Keratinocyte (primary cell): Measurements from ENCODE around the gene SCARF2. TPM values are rescaled to one million over a fixed set of nuclear protein-coding genes. Genes with fewer than 3 reads are reported as not detected.

Experiments
- DNase-seq: peaks from one replicate; pipeline ENCODE4 v3.0.0-alpha.2; 2011; ENCODE audit warnings: low read depth, missing footprints, low spot score
- FAIRE-seq: peaks from 2 replicates; lab custom pipeline; 2011; peaks lifted over from hg19 to GRCh38; lab: Jason Lieb, UNC
- H2AFZ ChIP-seq: 2 replicates; pipeline ENCODE4 v1.6.0; 2012; ENCODE audit warnings: low read length, control low read depth, inconsistent platforms; ENCODE audit not compliant: control insufficient read depth
- H3K27ac ChIP-seq: 2 replicates; pipeline ENCODE4 v1.5.1; 2011; ENCODE audit warnings: low read length; ENCODE audit not compliant: control insufficient read depth, insufficient read depth
- H3K27me3 ChIP-seq: 3 replicates; pipeline ENCODE4 v1.6.0; 2011; ENCODE audit warnings: low read length; ENCODE audit not compliant: control insufficient read depth, insufficient read depth; ENCODE audit errors: extremely low read depth
- H3K36me3 ChIP-seq, 2 experiments: 2 replicates in 1 of 2; 3 replicates in 1 of 2; pipeline ENCODE4 v1.5.1; 2011; ENCODE audit warnings: low read length in 2 of 2, mild to moderate bottlenecking in 1 of 2; ENCODE audit not compliant: control insufficient read depth in 2 of 2, insufficient read depth in 2 of 2; ENCODE audit errors: extremely low read depth in 1 of 2
- H3K4me1 ChIP-seq: 3 replicates; pipeline ENCODE4 v1.5.1; 2011; ENCODE audit warnings: low read length; ENCODE audit not compliant: control insufficient read depth, insufficient read depth; ENCODE audit errors: extremely low read depth
- H3K4me2 ChIP-seq: 3 replicates; pipeline ENCODE4 v1.6.0; 2011; ENCODE audit warnings: low read depth, low read length; ENCODE audit not compliant: control insufficient read depth, insufficient read depth; ENCODE audit errors: extremely low read depth
- H3K4me3 ChIP-seq, 3 experiments: fragments of 200-600 bp in 1 of 3; sonication (generic) in 1 of 3; 2 replicates in 2 of 3; 3 replicates in 1 of 3; pipeline ENCODE4 v1.5.1; 2011 to 2016; ENCODE audit warnings: low read length in 3 of 3, mild to moderate bottlenecking in 3 of 3, control low read depth in 2 of 3, inconsistent platforms in 1 of 3, low read depth in 1 of 3, mixed read lengths in 1 of 3, mixed run types in 1 of 3, moderate library complexity in 1 of 3; ENCODE audit not compliant: control insufficient read depth in 2 of 3, insufficient read depth in 2 of 3; ENCODE audit errors: extremely low read depth in 1 of 3
- H3K79me2 ChIP-seq: 2 replicates; pipeline ENCODE4 v1.6.0; 2012; ENCODE audit warnings: low read length; ENCODE audit not compliant: control insufficient read depth, insufficient read depth
- H3K9ac ChIP-seq: 3 replicates; pipeline ENCODE4 v1.6.0; 2011; ENCODE audit warnings: low read length; ENCODE audit not compliant: control insufficient read depth, insufficient read depth; ENCODE audit errors: extremely low read depth
- H3K9me1 ChIP-seq: 3 replicates; pipeline ENCODE4 v1.6.0; 2011; ENCODE audit warnings: low read length; ENCODE audit not compliant: control insufficient read depth, insufficient read depth; ENCODE audit errors: extremely low read depth
- H3K9me3 ChIP-seq: 2 replicates; pipeline ENCODE4 v1.5.1; 2012; ENCODE audit warnings: low read depth, low read length; ENCODE audit not compliant: control insufficient read depth
- H4K20me1 ChIP-seq: 3 replicates; pipeline ENCODE4 v1.6.0; 2011; ENCODE audit warnings: low read length; ENCODE audit not compliant: control insufficient read depth, insufficient read depth; ENCODE audit errors: extremely low read depth
- CTCF ChIP-seq, 3 experiments: IDR thresholded peaks in 1 of 3; conservative IDR thresholded peaks in 1 of 3; optimal IDR thresholded peaks in 1 of 3; 2 replicates in 2 of 3; 3 replicates in 1 of 3; pipeline versions ENCODE3 to v1.5.1; 2011; ENCODE audit warnings: low read length in 3 of 3, mild to moderate bottlenecking in 3 of 3, moderate library complexity in 2 of 3, control low read depth in 1 of 3, inconsistent platforms in 1 of 3; ENCODE audit not compliant: insufficient read depth in 2 of 3; ENCODE audit errors: extremely low read depth in 1 of 3
- EZH2 ChIP-seq: IDR thresholded peaks from one replicate; pipeline ENCODE4 v1.6.1; 2012; ENCODE audit warnings: inconsistent platforms, mild to moderate bottlenecking, low read length, moderate library complexity
- dilution Hi-C: fragments of 300-500 bp; cut with MboI; formaldehyde crosslinking; loops from one replicate; pipeline ENCODE4 v1.7.0; 2020; ENCODE audit warnings: low sequenced_read_pairs; ENCODE audit not compliant: extremely low pct_ligation_motif_present
- polyA plus RNA-seq, 5 experiments: library from polyadenylated mRNA; depleted of rRNA in 3 of 5; stranded (reverse) in 3 of 5; stranded (forward) in 1 of 5; unstranded in 1 of 5; fragments of >200 nt; gene quantifications; 1 replicate in 1 of 5; 2 replicates in 3 of 5; 3 replicates in 1 of 5; pipeline versions ENCODE4 v1.2.1 to v1.2.3, GENCODE V29; 2011 to 2012; ENCODE audit warnings: missing spikeins in 2 of 5, low read depth in 1 of 5, low replicate concordance in 1 of 5

Gene SCARF2
- polyA plus RNA-seq, 1 donor (not counting 4 experiments of a cell fraction or from before 2014, with no cell fraction given) = 0.05 TPM

DNA sequence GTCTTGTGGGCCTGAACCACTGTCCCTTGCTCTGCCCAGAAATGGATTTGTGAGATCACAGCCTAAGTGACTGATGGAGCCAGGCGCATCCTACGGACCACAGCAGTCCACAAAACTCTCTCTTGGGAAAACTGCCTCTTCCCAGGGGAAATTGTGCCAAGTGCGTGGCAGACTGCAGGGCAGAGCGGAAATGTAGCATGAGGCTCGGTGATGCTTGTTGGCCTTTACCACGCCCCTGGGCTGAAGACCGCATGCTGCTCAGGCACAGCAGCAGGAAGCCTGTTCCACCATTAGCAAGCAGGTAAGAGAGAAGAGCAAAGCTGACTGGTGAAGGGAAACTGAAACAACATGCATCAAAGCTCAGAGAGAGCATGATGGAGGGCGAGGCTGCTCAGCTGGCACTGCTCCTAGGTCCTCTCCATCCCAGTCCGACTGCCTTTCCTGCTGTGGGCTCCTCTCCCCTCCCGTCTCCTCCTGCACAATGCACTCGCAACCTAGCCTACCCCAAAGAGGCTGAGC lies 26.5 kb upstream of the SCARF2 start:
- TF ChIP-seq EZH2 = no peak

GRCh38 chr22:20463324-20464095 lies 25.9 kb upstream of the SCARF2 start:
- dilution Hi-C loops = no loop called here
- TF ChIP-seq CTCF (optimal IDR thresholded peaks at IDR 0.05 in 1 of 3, IDR thresholded peaks at IDR 0.05 in 1 of 3, conservative IDR thresholded peaks at IDR 0.05 in 1 of 3; ENCODE audit: extremely low read depth in 1 of 3, insufficient read depth in 2 of 3, low read length in 3 of 3) (no peak), EZH2 (no peak)

More for the DNA sequence above, 26.5 kb upstream of the SCARF2 start:
- FAIRE-seq = no peak
- H3K4me1 ChIP-seq = no peaks in the 10 kb centered on the region
- H3K27me3 ChIP-seq = no peaks in the 10 kb centered on the region
- H3K9ac ChIP-seq = no peak overlapping the region
- no peaks in the 10 kb centered on the region for H4K20me1 ChIP-seq
- H3K36me3 ChIP-seq = peaks cover 0 to 9% of the 10 kb centered on the region in 2 experiments
- no peaks in the 10 kb centered on the region for H3K9me3 ChIP-seq
- H3K9me1 ChIP-seq = no peaks in the 10 kb centered on the region
- H3K4me3 ChIP-seq = no peak overlapping the region
- H3K27ac ChIP-seq = no peak overlapping the region
- no peaks in the 10 kb centered on the region for H3K79me2 ChIP-seq
- no peak for DNase-seq
- dilution Hi-C loops = no loop called here
- no peak overlapping the region for H3K4me2 ChIP-seq
- no peak overlapping the region for H2AFZ ChIP-seq

More at GRCh38 chr22:20463324-20464095, 25.9 kb upstream of the SCARF2 start:
- no peak for DNase-seq
- Histone ChIP-seq H3K36me3 (peaks cover 0 to 9% of the 10 kb centered on the region in 2 experiments), H3K9ac (no peak overlapping the region), H3K27me3 (no peaks in the 10 kb centered on the region), H3K4me1 (no peaks in the 10 kb centered on the region), H2AFZ (no peak overlapping the region), H3K9me1 (no peaks in the 10 kb centered on the region), H3K79me2 (no peaks in the 10 kb centered on the region), H3K9me3 (no peaks in the 10 kb centered on the region), H3K27ac (no peak overlapping the region), H3K4me3 (no peak overlapping the region), H4K20me1 (no peaks in the 10 kb centered on the region), H3K4me2 (no peak overlapping the region)
- no peak for FAIRE-seq
